Measurements from ENCODE around the gene RNU1-3.
"Not testable (repeated sequence)": the region's sequence is repeated elsewhere in the genome, so short reads cannot be mapped to it uniquely, and the experiment has no call there.

RNU1-3 gene

DNA sequence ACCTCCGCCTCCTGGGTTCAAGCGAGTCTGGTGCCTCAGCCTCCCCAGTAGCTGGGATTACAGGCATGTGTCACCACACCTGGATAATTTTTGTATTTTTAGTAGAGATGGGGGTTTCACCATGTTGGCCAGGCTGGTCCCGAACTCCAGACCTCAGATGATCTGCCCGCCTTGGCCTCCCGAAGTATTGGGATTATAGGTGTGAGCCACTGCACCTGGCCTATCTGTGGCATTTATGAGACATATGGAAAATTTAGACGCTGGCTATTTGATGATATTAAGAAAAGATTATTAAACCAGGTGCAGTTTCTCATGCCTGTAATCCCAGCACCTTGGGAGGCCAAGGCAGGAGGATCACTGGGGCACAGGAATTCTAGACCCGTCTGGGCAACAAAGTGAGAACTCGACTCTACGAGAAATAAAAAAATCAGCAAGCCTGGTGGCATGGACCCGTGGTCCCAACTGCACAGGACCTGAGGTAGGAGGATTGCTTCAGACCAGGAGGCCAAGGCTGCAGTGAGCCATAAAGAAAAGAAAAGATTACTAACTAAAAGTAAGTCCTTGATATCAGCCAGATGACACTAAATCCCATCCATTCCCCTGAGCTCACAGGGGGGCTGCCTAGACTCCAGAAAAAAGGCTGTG, 30.1 kb downstream of the RNU1-3 start:
- not testable (repeated sequence) for DNase-seq

DNA sequence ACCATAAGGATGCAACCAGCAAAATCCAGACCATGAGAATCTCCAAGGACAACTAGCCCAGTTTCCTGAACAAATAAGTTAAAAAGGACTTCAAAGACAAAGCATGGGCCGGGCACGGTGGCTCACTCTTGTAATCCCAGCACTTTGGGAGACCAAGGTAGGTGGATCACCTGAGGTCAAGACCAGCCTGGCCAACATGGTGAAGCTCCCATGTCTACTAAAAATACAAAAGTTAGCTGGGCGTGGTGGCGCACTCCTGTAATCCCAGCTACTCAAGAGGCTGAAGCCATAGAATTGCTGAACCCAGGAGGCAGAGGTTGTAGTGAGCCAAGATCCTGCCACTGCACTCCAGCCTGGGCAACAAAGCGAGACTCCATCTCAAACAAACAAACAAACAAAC, 30.8 kb downstream of the RNU1-3 start:
- not testable (repeated sequence) for DNase-seq

DNA sequence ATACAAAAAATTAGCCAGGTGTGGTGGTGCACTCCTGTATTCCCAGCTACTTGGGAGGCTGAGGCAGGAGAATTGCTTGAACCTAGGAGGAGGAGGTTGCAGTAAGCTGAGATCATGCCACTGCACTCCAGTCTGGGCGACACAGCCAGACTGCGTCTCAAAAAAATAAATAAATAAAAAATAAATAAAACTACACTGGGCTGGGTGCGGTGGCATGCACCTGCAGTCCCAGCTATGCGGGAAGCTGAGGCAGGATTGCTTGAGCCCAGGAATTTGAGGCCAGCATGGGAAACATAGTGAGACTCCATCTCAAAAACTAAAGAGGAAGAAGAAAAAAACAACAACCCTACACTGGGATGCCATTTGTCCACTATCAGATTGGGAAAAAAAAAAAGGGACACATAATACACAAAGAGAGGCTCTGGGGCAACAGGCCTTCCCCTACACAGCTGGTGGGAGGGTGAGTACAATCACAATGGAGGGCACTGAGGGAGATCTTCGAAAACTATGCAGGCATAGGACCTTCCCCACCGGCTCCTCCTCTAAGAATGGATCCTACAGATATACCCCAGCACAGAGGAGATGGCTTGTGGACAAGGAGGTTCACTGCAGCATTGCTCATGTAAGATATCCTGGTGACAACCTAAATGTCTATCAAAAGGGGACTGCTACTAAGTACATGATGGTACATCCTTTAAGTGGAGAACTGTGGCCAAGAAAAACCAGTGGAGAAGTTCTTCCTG, 33.0 kb downstream of the RNU1-3 start:
- not testable (repeated sequence) for DNase-seq

DNA sequence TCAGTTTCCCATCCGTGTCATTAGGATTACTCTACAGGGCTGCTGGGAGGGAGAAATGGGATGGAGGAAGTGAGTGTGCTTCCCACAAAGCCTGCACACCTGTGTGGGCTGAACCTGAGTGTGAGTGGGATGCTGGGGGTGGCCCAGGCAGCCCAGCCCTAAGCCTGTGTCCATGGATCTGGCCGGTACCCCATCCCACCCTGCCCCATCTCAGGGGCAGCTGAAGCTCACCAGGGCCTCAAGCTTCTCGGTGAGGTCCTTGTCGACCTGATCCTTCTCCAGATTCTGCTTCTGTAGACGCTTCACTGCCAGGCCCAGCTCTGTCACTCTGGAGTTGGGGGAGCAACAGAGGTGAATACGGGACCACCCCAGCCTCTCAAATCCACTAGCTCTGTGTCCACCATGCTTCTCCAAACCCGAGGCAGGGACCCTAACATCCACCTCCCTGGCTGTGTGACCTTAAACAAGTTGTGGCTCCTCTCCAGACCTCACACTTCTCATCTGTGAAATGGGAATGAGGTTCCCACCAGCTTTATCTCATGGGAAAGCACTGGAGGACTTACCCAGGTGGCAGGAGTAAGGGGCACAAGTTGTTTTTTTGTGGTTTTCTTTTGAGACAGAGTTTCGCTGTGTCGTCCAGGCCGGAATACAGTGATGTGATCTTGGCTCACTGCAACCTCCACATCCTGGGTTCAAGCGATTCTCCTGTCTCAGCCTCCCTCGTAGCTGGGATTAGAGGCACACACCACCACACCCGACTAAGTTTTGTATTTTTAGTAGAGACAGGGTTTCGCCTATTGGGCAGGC, 34.5 kb downstream of the RNU1-3 start:
- DNase-seq = not testable (repeated sequence)

DNA sequence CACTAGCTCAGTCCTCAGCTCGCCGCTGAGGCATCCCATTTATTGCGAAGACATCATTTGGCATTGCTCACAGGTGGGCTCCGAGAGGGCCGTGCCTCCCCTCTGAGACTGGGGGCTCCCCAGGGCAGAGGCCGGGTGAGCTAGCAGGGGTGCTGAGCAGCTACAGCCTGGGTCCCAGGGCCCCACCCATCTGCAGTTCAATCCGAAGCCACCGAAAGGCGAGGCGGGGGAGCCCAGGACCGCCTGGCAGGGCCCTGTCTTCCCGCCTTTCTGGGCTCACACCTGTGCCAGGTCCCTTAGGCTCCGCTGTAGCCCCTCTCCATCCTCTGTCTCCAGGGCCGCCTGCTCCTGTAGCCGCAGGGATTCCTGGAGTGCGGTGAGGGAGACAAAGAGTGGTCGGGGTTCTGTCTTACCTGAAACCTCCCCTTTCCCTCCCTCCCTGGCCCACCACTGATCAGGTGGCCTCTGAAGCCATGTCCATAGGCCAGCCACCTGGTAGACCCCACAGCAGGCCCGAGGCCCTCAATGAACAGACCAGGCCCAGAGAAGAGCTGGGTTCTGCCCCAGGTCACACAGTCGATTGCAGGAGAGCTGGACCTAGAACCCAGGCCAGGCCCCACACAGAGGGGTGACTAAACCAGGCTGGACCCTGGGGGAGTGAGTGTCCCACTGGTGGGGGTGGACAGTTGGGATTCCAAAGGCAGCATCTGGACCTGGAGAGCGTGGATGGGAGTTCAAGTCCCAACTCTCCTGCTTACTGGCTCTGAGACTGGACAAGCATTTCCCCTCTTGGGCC, 35.3 kb downstream of the RNU1-3 start:
- no peak for DNase-seq

DNA sequence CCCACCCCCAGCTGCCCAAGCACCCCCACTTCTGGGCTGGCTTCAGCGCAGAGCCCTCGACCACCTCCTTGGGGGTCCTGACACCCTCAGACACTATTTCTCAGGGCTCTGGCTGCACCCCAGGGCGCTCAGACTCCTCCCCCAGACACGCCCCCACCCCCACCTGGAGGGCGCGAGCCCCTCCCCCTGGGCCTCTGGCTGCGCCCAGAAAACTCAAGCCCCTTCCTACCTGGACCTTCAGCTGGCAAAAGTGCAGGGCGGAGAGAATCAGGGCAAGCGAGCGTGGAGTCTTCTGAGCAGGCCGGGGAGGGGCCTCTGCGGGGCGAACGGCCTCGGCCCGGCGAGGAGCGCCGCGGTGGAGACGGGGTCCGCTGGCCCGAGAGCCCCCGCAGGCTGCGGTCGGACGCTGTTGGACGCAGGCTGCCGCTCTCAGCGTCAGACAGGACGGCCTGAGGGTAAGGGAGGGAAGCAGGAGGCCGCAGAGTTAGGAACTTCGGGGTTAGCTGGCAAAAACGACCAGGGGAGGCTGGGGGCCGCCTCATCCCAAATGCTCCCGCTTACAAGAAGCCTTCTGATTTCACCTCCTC, 36.0 kb downstream of the RNU1-3 start:
- no peak for DNase-seq

DNA sequence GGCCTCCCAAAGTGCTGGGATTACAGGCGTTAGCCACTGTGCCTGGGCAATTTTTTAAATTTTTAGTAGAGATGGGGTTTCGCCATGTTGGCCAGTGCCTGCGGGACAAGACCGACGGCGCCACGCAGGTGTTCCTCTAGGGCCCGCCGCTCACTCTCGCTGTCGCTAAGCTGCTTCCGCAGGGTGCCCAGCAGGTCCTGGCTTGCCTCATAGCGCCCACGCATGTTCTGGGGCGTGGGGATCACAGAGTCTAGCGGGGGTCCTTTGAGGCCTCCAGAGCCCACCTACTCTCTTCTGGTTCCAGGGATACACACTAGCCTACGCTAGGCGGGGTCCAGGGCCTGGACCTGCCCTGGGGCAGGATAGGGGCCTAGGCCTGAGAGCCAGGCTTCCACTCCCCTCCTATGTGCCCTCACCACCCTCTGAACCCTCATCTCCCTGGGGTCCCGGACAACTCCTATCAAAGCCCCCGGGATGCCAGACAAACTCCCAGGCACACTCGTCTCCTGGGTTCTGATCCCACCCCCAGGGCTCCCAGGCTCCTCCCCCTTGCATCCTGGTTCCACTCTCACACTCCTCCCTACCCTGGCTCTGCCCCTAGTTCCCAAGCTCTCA, 36.7 kb downstream of the RNU1-3 start:
- DNase-seq = not testable (repeated sequence)

DNA sequence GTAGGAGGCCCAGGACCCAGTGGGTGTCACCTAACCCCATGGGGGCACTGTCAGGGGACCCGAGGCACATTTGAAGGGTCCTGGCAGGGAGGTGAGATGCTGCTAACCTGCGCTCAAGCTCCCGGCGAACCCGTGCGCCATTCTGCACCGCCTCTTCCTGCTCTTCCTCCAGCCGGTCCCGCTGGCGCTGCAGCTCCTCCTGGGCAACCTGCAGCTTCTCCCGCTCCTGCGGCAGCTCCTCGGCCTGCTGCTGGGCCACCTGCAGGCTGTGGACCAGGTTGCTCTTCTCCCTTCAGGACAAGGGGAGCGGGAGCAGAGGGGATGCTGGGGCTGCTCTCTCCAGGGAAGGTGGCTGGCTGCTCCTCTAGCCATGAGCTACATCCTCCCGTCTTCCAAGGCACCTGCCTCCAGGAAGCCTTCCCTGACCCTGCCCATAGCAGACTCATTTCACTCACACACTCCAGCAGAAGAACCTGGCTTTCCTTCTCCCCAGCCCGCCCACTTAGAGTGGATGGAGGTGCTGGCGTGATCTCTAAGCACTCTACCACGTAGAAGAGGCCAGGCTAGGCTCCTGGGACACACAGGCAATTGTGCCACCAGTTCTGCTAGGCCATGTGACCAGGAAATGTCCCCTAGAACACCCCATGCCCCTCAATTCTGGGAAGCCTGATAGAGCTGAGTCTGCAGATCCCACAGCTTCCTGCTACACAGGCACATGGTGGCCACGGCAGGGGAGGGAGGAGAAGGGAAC, 38.2 kb downstream of the RNU1-3 start:
- no peak for DNase-seq

DNA sequence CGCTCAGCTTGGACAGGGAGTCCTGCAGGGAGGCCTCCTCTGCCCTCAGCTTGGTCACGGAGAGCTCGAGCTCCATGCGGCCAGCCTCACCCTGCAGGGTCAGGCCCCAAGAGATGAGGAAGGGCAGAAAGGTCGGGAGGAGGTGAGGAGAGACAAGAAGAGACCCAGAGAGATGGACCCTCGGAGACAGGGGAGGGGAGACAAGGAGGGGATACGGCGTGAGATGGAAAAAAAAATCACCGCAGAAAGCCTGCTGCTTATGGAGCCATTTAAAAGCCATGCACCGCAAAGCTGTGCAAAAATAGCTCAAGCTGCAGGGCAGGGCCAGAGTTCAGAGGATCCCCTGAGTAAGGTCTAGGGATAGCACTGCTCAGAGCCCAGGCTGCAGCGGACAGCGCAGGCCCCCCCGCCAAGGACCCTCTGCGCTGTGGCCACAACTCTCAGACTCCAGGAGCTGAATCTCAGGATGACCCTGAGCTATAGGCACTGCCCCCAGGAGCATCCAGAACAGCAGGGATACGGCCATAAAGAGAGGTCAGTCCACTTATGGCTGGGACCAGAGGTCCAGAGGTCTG, 40.3 kb downstream of the RNU1-3 start:
- not testable (repeated sequence) for DNase-seq

DNA sequence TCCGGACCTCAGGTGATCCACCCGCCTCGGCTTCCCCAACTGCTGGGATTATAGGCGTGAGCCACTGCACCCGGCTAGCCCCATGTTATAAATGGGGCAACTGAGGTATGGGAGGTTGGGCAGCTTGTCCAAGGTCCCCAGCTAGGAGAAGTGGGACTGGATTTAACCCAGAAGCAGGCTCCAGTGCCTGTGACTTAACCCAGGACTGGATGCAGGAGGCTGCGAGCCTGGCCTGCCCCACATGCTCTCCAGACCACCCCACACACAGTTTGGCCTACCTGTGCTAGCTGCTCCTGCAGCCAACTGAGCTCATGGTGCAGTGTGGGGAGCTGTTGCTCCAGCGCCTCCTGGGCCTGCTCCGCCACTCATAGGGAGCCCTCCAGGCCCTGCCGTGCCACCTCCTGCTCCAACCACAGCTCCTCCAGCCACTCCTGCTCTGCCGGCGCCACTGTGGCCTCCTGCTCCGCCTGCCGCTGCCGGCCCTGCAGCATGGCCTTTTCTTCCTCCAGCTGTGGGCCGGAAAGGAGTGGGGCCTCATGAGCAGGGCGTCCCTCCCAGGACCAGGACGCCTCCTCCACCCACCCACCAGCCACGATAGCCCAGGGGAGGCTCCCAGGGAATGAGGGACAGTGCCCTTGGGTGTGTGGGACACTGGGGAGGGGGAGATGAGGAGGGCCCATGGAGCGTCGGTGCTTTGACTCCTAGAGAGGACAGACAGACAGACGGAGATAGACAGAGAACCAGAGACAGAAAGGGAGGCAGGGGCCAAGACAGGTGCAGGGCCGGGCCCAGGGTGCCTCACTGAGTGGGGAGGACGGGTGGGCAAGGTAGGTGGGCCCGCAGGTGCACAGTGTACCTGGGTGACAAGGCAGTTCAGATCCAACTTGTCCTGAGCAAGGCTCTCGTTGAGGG, 41.0 kb downstream of the RNU1-3 start:
- no peak for DNase-seq

DNA sequence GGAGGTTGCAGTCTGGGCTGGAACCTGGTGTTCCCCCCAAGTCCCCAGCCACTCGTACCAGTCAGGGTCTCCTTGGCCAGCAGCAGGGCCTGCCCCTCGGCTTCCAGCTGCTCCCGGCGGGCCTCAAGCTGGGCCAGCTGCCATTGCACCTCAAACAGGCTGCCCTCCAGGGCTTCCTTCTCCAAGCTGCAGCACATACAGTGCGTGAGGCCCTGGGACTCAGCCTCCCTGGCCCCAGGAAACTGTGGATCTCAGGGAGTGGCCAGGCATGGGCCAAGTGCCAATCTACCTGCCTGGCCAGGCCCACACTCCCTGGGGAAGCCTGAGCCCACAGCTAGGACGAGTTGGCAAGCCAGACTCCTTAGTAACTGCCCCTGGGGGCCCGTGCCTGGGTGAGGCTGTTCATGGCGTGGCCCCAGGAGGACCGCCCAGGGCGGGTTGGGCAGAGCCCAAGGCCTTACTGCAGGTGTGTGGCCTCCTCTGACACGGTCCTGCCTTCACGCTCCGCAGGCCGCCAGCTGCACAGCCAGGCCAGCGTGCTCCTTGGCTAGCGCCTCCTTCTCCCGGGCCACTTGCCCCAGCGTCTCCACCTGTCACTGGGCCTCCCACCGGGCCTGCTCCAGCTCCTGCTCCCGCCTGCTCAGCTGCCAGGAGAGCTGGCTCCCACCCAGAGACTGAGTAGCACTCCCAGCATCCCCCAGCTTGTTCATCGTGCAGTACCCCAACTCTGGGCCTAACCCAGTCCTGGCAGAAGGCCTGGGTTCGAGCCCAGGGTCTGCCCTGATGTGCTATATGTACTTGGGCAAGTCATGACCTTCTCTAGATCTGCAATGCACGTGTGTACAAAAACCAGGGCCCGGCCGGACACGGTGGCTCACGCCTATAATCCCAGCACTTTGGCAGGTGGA, 42.7 kb downstream of the RNU1-3 start:
- DNase-seq = not testable (repeated sequence)

DNA sequence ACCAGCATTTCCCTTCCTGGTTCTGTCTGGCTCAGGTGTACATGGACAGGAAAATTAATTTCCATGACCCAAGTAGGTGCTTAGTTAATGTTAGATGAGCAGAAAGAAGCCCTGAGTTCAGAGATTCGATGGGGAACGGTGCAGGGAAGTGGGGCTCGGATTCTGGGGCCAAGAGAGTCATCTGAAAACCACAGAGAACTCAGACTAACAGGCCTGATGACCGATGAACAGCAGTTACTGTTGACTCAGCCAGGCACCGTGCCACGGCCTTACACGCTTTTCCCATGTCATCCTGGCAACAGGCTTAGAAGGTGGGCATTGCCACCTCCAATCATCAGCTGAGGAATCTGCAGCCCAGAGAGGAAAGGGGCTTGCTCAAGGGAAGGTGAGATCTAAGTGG, 43.4 kb downstream of the RNU1-3 start:
- not testable (repeated sequence) for DNase-seq

DNA sequence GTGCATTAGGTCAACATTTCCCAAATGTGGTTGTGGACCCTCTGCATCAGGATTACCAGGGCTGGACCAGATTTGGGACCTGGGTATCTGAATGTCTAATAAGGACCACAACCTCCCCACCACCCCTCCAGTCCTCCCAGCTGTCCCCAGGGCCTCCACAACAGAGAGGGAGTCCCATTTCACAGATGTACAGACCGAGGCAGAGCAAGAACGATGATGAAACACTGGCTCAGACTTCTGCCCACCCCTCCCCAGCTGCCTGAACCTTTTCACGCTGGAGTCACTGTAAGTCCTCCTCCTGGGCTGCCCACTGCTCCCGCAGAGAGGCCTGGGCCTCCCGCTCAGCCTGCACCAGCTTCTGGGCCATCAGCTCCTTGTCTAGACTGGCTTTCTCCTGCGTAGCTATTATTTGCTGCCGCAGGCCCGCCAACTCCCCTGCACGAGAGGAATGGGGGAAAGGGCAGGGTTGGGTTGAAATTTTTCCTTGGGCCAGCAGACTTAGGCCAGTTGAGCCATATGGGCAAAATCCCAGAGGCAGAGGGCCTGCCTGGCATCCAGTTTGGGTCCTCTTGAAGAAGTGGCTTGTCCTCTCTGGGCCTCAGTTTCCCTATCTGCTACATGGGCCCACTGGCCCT, 45.0 kb downstream of the RNU1-3 start:
- not testable (repeated sequence) for DNase-seq

DNA sequence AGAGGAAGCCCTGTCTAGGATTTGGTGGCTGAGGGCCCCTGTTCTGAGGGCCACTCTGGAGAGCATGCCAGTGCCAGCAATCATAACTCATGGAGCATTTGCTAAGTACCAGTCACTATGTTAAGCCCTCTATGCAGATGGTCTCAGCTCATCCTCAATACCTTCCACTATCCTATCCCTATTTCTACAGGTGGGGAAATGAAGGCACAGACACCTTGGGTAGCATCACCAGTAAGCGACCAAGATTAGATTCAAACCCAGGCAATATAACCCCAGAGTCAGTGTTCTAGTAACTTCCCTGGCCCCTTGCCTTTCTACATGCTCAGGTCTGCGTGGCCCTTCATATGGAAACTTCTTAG, 45.5 kb downstream of the RNU1-3 start:
- no peak for DNase-seq

DNA sequence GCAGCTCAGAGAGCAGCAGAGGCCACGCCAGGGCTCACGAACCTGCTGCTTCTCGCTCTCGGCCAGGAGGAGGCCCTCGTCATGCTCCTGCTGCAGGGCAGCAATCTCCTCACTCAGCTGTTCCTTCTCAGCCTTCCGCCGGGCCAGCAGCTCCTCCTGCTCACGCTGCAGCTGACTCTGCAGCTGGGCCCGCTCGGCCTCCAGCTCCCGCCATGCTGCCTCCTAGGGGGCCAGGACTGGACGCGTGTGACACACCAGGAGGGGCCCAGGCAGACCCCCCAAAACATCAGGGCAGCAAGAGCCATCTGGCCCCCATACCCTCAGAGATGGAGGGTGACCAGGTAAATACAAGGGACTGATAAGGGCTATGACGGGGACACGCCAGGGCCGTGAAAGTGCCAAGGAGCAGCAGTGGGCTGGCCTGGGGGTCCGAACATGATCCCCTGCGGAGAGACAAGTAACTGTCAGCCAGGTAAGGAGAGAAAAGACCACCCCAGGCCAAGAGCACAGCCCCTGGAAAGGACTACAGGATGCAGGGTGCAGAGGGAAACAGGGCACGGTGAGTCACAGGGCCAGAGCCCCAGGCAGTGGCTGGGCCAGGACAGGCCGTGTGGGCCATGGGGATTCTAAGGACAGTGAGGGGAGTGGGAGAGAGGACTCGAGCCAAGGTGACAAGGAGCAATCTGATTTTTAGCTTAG, 46.8 kb downstream of the RNU1-3 start:
- DNase-seq = not testable (repeated sequence)

DNA sequence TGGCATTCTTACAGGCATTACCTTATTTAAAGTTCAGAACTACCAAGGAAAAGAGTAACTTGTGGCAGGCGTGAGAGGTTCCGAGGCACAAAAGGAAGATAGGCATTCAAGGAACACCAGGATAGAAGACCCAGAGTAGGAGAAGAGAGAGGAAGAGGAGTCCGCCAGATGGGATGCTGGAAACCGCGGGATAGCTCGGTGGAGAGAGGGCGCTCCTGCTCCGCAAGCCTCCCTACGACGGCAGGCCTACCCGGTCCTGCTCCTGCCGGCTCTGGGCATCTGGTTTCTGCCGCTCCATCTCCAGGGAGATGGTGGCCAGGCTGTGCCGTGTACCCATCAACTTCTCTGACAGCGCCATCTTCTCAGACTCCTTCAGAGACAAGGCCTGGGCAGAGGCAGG, 48.0 kb downstream of the RNU1-3 start:
- no peak for DNase-seq

DNA sequence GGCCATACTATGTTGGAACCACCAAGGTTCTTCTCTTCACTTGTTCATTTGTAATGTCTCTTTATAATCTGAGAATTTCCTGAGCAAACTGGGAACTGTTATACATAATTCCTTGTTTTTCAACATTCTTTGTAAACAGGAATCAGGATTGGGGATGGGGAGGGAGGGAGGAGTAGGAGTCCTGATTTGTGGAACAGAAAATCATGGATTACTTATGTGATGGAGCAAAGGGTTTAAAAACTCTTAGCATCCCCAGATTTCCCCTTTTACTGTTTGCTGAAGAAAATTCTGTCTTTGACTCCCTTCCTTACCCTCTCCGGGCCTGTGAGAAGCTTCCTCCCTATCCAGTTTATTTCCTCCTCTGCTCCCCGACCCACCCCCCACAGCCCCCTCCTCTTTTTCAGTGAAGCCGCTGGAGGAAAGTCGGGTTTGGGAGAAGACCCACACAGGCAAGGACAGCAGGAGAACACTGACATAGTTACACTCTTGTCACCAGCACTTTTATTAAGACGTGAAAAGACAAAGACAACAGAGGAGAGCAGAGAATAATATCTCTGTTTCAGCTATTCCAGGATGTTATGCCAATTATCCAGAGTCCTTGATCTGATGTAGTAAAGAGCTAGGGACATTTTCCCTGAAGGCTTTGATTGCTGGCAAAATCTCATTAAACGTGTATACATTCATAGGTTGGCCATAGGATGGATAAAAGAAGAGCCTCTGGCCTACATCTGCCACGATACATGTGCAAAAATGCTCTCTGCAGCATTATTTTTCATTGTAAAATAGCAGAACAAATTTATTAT, 48.8 kb downstream of the RNU1-3 start:
- DNase-seq = peak in 1 of 2 donors; percentile 23
